ENCODE results near the gene TP73.

The TP73 gene

GRCh38 chr1:3653286-3653618, 936 bp downstream of the TP73 start:
- DNase-seq (ENCODE audit: low spot score) = no peak

DNA sequence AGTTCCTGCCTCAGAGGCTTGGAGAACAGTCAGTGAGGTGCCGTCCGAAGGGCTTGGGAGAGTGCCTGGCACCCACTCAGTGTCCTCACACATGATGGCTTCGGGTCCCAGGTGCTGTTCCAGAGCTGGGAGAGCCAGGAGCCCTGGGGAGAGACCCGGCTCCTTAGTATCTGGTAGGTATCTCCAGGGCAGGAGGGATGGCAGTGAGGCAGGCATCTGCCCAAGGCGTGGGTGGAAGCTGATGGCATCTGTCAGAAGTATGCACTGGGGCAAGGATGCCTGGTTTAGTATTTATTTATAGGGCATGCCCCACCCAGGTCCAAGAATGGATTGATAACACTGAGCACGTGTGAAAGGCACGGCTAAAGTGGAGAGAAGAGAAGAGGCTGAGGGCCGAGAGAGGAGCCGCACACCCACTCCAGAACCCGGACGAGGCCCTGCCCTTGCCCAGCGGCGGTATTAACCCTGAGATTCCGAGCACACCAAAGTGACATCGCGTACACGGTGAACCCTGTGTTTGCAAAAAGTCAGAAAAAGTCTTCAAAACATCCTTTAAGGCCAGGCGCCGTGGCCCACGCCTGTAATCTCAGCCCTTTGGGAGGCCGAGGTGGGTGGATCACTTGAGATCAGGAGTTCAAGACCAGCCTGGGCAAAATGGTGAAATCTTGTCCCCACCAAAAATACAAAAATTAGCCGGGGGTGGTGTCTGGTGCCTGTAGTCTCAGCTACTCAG, 2.4 kb downstream of the TP73 start:
- no peak for DNase-seq (ENCODE audit: low spot score)

DNA sequence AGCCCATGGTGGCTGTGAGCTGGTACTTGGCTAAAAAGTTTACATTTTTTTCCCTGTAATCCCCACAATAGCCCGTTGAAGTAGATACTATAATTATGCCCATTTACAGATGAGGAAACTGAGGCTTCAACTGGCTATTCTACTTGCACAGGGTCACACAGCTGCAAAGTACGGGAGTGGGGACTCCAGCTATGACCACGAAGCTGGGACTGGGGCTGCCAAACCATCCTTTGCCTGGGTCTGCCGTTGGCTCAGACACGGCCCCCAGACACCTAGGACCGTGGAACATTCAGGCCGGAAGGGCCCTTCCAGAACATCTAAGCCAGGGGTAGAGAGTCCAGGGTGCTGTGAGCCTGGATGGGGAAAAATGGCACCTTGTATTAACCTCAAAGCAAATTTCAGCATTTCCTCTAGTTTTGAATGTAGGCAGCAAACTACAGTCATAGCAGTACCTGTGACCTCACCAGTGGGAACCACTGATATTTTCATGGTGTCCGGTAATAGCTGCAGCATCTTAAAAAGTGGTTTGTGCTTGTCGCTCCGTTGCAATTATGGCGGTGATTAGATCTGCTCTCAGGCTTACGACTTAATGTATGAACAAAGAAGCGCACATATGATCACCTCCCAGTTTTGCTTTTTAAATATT, 4.3 kb downstream of the TP73 start:
- no peak for DNase-seq (ENCODE audit: low spot score)

GRCh38 chr1:3657096-3657475, 4.8 kb downstream of the TP73 start:
- DNase-seq (ENCODE audit: low spot score) = no peak

DNA sequence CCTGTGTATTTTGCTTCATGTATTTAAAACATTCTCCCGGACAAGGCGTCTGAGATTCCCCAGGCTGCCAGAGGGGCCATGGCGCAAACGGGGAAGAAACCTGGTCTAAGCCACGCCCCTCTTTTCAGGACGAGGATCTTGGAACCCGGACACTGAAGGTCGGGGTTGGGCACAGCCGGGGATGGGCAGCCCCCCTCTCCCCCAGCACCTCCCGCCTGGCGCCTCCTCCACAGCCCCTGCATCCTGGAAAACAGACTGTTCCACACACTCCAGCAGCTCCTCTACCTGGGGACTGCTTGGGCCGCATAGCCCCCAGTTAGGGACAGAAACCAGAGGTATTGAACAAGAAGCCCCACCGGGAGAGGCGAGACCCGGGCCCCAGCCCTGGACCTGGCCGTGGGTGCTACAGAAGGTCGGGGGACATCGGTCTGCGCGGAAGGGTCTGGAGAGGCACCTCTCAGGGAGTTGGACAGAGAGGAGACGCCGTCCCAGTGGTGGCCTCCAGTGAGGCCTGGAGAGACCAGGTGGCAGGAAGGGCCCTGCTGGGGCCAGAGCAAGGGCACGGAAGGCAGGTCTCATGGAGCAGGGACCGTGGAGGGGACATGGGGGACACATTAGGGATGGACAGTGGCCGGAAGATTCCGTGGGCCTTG, 5.4 kb downstream of the TP73 start:
- DNase-seq (ENCODE audit: low spot score) = no peak

GRCh38 chr1:3658231-3658615, 5.9 kb downstream of the TP73 start:
- DNase-seq (ENCODE audit: low spot score) = no peak

GRCh38 chr1:3659093-3659492, 6.8 kb downstream of the TP73 start:
- DNase-seq (ENCODE audit: low spot score) = no peak

DNA sequence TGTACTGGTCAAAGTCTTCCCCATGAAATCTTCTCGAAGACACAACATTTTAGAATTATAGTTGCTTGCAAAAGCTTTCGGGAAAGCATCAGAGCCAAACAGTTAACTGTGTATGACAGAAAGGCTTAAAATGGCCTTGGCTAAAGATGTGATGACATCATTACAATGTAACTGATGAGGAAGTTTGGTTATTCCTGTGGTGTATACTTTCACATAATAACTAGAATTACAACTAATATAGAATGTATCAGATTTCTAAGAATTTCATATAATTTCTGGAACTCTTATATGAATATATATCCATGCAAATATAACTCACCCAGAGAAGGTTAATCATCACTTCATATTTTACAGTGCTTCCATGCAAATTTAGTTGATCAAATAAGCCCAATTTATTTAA, 8.4 kb downstream of the TP73 start:
- DNase-seq (ENCODE audit: low spot score) = no peak

GRCh38 chr1:3661631-3662030, 9.3 kb downstream of the TP73 start:
- DNase-seq (ENCODE audit: low spot score) = no peak

DNA sequence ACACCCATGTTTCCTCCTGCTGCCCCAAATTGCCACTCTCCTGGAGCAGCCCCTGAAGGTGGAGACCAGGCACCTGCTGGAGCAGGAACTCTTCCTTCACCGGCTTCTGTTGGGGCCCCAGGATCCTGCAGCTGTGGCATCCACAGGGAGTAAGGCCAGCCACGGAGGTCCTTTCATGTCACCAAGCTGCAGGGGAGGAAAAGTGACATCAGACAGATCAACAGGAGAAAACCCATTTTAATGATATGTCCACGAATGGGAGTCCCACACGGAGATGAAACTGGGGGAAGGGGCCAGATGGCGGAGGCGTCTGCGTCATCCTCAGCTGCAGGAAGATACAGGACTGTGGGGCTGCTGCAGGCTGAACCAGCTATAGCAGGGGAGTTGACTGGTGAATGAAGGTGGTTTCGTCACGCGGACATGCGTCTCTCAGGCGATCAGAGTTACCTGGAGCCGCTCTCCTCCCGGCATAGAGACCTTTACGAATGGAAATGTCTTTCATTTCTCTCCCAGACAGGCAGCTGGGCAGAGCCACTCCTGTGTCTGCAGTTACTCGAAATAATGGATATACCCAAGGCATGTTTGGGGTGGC, 9.9 kb downstream of the TP73 start:
- no peak for DNase-seq (ENCODE audit: low spot score)

- DNase-seq (ENCODE audit: low spot score) = no peak
These were observed 11.8 kb downstream of the TP73 start for GRCh38 chr1:3663999-3664699.

DNA sequence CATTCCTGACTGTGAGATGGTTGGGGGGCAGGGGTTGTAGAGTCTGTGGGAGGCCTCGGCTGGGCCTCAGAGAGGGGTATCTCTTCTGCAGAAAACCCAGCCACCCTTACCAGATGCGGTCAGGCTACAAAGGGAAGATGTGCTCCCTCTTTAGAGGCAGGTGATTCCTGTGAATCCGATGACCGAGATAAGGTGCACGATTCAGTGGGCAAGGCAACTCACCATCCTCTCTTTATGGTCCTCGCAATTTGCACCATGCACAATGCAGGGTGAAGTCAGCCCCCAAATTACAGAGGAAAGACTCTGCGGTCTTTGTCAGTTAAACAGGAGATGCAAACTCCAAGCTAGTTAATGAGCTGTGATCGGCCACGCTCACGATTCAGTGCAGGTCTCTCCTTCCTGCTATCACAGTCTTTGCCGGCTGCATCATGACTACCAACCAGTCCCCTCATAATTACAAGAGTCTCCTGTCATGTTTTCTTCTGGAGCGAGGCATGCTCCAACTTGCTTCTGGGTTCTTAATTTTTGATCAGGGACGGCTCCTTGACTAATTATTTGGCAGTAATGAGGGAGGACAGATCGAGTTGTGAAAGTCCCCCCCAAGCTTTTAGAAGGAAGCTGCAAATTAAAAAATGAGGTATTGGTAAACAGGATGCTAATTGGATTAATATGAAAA, 12.5 kb downstream of the TP73 start:
- DNase-seq (ENCODE audit: low spot score) = no peak

GRCh38 chr1:3668148-3668547, 15.8 kb downstream of the TP73 start:
- DNase-seq (ENCODE audit: low spot score) = no peak

GRCh38 chr1:3668585-3669300, 16.4 kb downstream of the TP73 start:
- no peak for DNase-seq (ENCODE audit: low spot score)

DNA sequence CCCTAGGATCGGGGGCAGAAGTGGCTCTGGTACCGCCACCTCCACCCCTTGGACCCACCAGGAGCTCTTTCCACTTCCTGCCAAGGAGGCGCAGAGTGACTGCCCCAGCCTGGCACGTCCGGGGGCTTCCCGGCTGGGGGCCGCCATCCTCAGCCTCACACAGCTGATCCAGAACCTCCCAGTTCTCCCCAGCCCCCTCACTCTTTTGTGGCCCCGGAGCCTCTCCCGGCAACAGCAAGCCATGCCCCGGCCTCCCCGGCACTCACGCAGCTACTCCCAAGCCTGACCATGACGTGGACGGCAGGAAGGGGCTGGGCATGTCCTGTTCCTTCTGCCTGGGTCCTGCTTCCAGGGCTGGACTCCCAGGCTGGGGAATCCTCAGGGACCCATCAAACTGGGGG, 17.1 kb downstream of the TP73 start:
- DNase-seq (ENCODE audit: low spot score) = no peak

- DNase-seq (ENCODE audit: low spot score) = no peak
These were observed 17.7 kb downstream of the TP73 start for GRCh38 chr1:3669971-3670431.

DNA sequence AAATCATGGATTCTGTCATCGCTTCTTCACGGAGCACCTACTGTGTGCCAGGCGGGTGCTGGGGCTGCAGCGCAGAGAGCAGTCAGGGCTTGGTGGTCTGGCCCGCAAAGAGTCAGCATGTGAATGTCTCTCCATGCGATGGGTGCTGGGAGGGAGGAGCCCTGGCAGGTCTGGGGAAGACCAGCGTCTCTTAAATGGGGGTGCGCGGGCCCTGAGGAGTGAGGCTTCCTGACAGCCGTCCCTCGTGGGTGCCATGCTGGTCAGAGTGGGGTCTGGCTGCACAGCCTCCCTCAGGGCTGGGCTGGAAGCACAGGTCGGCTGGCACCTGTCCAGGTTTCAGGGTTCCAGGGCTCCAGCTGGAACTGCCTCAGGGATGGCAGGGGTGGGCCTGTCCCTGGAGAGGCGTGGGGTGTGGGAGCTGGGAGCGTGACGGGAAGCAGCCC, 18.5 kb downstream of the TP73 start:
- no peak for DNase-seq (ENCODE audit: low spot score)

- DNase-seq (ENCODE audit: low spot score) = no peak
These were observed 19.3 kb downstream of the TP73 start for GRCh38 chr1:3671371-3672180.

DNA sequence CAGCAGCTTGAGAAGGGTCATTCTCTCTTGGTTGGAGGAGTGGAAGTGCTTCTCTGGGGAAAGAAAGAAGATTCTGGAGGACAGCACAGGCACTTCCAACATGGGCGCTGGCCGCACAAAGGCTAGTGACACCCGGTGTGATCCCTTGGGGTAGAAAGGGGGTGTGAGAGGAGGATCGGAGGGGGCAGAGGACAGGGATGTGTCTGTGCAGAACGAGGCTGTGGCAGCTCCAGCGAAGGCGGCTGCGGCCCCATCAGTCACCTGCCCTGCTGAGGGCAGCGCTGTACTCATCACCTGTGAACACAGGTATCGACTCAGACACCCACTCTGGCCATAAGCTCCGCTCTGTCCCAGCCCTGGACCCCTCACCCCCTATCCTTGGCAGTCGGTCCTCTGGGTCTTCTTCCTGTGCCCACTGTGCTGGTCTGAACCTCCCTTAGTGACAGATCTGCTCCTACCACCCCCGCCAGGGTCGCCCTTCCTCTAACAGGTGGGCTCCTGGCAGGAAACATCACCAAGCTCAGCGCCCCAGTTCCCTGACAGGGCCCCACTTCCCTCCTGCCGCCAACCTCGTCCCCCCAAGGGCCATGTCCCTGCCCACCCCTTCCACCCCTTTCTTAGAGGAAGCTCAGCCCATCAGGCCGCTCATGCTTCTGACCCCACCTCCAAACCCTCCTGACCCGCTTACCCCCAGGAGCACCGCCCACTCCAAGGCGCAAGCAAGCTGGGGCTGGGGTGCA, 20.1 kb downstream of the TP73 start:
- no peak for DNase-seq (ENCODE audit: low spot score)

DNA sequence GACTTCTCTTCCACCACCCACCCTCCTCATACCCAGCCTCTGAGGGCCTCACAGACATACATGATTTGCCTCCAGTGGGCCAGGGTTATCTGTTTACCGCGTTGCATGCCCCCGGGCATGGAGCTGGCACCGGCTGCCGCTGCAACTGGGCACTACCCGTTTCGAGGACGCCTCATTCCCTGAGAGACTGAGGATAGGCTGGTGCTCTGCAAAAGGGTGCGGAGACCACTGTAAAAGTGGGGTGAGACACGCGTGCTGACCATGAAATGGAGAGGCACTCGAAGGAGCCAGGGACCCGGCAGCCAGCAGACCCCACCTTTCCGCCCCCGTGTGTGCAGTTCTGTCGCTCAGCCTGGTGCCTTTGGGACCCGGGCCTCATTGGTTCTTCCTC, 20.6 kb downstream of the TP73 start:
- no peak for DNase-seq (ENCODE audit: low spot score)
